Activated CD4-positive, CD25-positive, alpha-beta regulatory T cell treated with anti-CD3 and anti-CD28 coated beads, Interleukin-2, amount 50 U/mL, for 24 hours (primary cell): ENCODE data around the gene VRK2.
A peak's percentile ranks its signal among the peaks of the same experiment; 100 is the strongest.

Source experiments
- ATAC-seq, 2 donors: fragments of 150-1000 bp; cut with Tn5 transposase; one replicate each; pipeline ENCODE4 v1.10.0; 2021; ENCODE audit warnings: mild to moderate bottlenecking in 1 of 2, moderate library complexity in 1 of 2

The VRK2 gene

GRCh38 chr2:58046585-58047372, at the start of gene VRK2:
Gene VRK2, plus strand, starts transcription at chr2:58046806. Its CDS starts 2,026 bp downstream, at chr2:58048832.
- ATAC-seq = peak; percentile 89 to 93

GRCh38 chr2:58006256-58006951, 40.2 kb upstream of the VRK2 start:
- ATAC-seq = no peak

- ATAC-seq = no peak
These were observed 39.7 kb upstream of the VRK2 start for GRCh38 chr2:58006952-58007284.

- ATAC-seq = no peak
These were observed 36.0 kb upstream of the VRK2 start for GRCh38 chr2:58010599-58010998.

- ATAC-seq = no peak
These were observed 27.4 kb upstream of the VRK2 start for GRCh38 chr2:58019229-58019628.

- no peak for ATAC-seq
These were observed 21.3 kb upstream of the VRK2 start for GRCh38 chr2:58025150-58025933.

GRCh38 chr2:58027029-58027428, 19.6 kb upstream of the VRK2 start:
- ATAC-seq = no peak

GRCh38 chr2:58030771-58031170, 15.8 kb upstream of the VRK2 start:
- no peak for ATAC-seq

GRCh38 chr2:58032016-58032763, 14.4 kb upstream of the VRK2 start:
- ATAC-seq = no peak

GRCh38 chr2:58032764-58033080, 13.9 kb upstream of the VRK2 start:
- no peak for ATAC-seq

GRCh38 chr2:58033530-58033929, 13.1 kb upstream of the VRK2 start:
- no peak for ATAC-seq

GRCh38 chr2:58035352-58035751, 11.3 kb upstream of the VRK2 start:
- ATAC-seq = peak; percentile 28 to 41

GRCh38 chr2:58039170-58039611, 7.4 kb upstream of the VRK2 start:
- ATAC-seq = no peak

- ATAC-seq = peak in 1 of 2 donors; percentile 6
These were observed 4.1 kb upstream of the VRK2 start for GRCh38 chr2:58042486-58042970.

GRCh38 chr2:58044145-58044544, 2.5 kb upstream of the VRK2 start:
- ATAC-seq = no peak

- ATAC-seq = no peak
These were observed 849 bp upstream of the VRK2 start for GRCh38 chr2:58045580-58046334.

GRCh38 chr2:58046335-58046584, 346 bp upstream of the VRK2 start:
- no peak for ATAC-seq

- ATAC-seq = peak in 1 of 2 donors; percentile 40
These were observed 848 bp downstream of the VRK2 start for GRCh38 chr2:58047373-58047935.

GRCh38 chr2:58047961-58048360, 1.4 kb downstream of the VRK2 start:
- no peak for ATAC-seq

- no peak for ATAC-seq
These were observed 4.8 kb downstream of the VRK2 start for GRCh38 chr2:58051445-58051844.

- no peak for ATAC-seq
These were observed 6.4 kb downstream of the VRK2 start for GRCh38 chr2:58052978-58053377.

GRCh38 chr2:58054264-58054663, 7.7 kb downstream of the VRK2 start:
- ATAC-seq = no peak
